GM12878 (cell line): ENCODE data around the gene RFTN2. TPM values are rescaled to one million over a fixed set of nuclear protein-coding genes. Genes with fewer than 3 reads are reported as not detected.

Experiments used
- BCL11A ChIP-seq: IDR thresholded peaks from 2 replicates; pipeline ENCODE4 v1.6.1; 2011; ENCODE audit warnings: low read depth, low read length
- BMI1 ChIP-seq: fragments of 450-650 bp; IDR thresholded peaks from 2 replicates; pipeline ENCODE4 v1.6.1; 2016; ENCODE audit warnings: mild to moderate bottlenecking, moderate library complexity, borderline replicate concordance
- EGR1 ChIP-seq, 2 experiments: IDR thresholded peaks; 1 replicate in 1 of 2; 2 replicates in 1 of 2; pipeline ENCODE4 v1.6.1; 2011 to 2012; ENCODE audit warnings: low read depth in 2 of 2, low read length in 2 of 2, borderline replicate concordance in 1 of 2, mild to moderate bottlenecking in 1 of 2, moderate library complexity in 1 of 2
- EP300 ChIP-seq, 2 experiments: fragments of 150-350 bp in 1 of 2; IDR thresholded peaks; 2 replicates each; pipeline ENCODE4 v1.6.1; 2011 to 2012; ENCODE audit warnings: low read depth in 2 of 2, low read length in 2 of 2, borderline replicate concordance in 1 of 2, improper control_type of control experiment in 1 of 2, inconsistent platforms in 1 of 2; ENCODE audit not compliant: control insufficient read depth in 1 of 2
- FOXM1 ChIP-seq: IDR thresholded peaks from 2 replicates; pipeline ENCODE4 v1.6.1; 2012; ENCODE audit warnings: low read depth, mild to moderate bottlenecking, inconsistent platforms, low read length, moderate library complexity
- GATAD2B ChIP-seq: fragments of 450-650 bp; conservative IDR thresholded peaks from 2 replicates; pipeline ENCODE4 v1.6.1; 2017; ENCODE audit warnings: low read depth, mild to moderate bottlenecking, moderate library complexity
- KLF5 ChIP-seq: fragments of 450-650 bp; IDR thresholded peaks from 2 replicates; pipeline ENCODE4 v1.6.1; 2014; ENCODE audit warnings: mild to moderate bottlenecking; ENCODE audit not compliant: partially characterized antibody
- PML ChIP-seq: IDR thresholded peaks from 2 replicates; pipeline ENCODE4 v1.6.1; 2012; ENCODE audit warnings: low read length, inconsistent platforms
- SIN3A ChIP-seq: IDR thresholded peaks from 2 replicates; pipeline ENCODE4 v1.6.1; 2012; ENCODE audit warnings: low read depth, low read length, improper control_type of control experiment
- SREBF1 ChIP-seq: IDR thresholded peaks from 2 replicates; pipeline ENCODE4 v1.6.1; 2012; ENCODE audit warnings: mild to moderate bottlenecking, low read length
- polyA plus RNA-seq, 11 experiments: library from polyadenylated mRNA; depleted of rRNA in 4 of 11; unstranded in 6 of 11; stranded (reverse) in 5 of 11; fragments of >200 nt; fragmentation: Nextera tagmentation in 4 of 11; fragmentation: Illumina TruSeq in 1 of 11; extraction: Ambion mirVana in 4 of 11; extraction: Trizol in 1 of 11; gene quantifications; 1 replicate in 1 of 11; 2 replicates in 10 of 11; pipeline versions ENCODE4 v1.2.1 to v1.2.3, GENCODE V29; 2011 to 2016; ENCODE audit warnings: inconsistent platforms in 2 of 11, missing spikeins in 2 of 11, low read depth in 1 of 11
- total RNA-seq, 4 experiments: library from RNA; depleted of rRNA in 3 of 4; stranded (reverse); fragments of >200 nt in 3 of 4; fragmentation: Illumina TruSeq in 1 of 4; extraction: Trizol in 1 of 4; gene quantifications; 2 replicates each; pipeline versions ENCODE4 v1.2.1 to v1.2.3, GENCODE V29; 2013 to 2021
- TF ChIP-seq, protein P1 (sequence below): fragments of 150-350 bp; IDR thresholded peaks from 2 replicates; pipeline ENCODE4 v1.6.1; 2016; ENCODE audit warnings: low read depth, low read length
- TF ChIP-seq, protein P2 (sequence below): fragments of 450-650 bp; IDR thresholded peaks from 2 replicates; pipeline ENCODE4 v1.6.1; 2017; ENCODE audit warnings: mild to moderate bottlenecking, low read depth, inconsistent platforms; ENCODE audit not compliant: poor library complexity, severe bottlenecking
- TF ChIP-seq, protein P3 (sequence below): IDR thresholded peaks from 2 replicates; pipeline ENCODE4 v1.6.1; 2012; ENCODE audit warnings: low read length, inconsistent platforms
- TF ChIP-seq, protein P4 (sequence below): IDR thresholded peaks from 2 replicates; pipeline ENCODE4 v1.6.1; 2012; ENCODE audit warnings: low read depth, low read length, improper control_type of control experiment
- TF ChIP-seq, protein P5 (sequence below): fragments of 150-350 bp; IDR thresholded peaks from 2 replicates; pipeline ENCODE4 v1.6.1; 2014; ENCODE audit warnings: mild to moderate bottlenecking, low read depth, low read length

Gene RFTN2
- total and polyA plus RNA-seq, 10 of the 15 experiments (the other 5 are each of a cell fraction or from before 2014, with no cell fraction given) = 0.09 to 0.23 TPM; not detected in 8

DNA sequence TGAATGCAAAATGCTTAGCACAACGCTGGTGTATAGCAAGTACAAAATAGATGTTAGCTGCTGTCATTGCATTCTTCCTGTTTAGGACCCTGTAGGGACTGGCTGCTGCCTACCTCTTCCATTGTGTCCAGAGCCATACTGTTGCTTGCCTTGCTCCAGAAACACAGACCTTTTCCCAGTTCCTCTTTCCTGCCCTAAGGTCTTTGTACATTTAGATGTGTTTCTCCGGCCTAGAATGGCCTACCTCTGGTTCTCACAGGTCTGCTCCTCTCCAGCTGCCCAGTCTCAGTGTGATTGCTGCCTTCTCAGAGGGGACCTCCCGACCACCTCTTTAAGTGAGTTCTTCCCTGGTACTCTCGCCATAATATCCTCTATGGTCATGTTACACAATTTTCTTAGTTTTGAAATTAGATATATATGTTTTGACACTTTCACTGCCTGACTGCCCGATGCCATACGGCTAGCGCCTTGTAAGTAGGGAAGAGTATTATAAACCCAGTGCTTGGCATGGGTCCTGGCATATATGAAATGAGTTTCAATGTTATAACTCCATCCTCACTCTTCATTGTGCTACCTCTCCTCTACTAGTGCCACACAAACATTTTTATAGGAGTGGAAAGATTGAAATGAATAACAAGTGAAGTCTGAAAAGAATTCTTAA lies 48.3 kb downstream of the RFTN2 start (continued):
- TF ChIP-seq, protein P1, sequence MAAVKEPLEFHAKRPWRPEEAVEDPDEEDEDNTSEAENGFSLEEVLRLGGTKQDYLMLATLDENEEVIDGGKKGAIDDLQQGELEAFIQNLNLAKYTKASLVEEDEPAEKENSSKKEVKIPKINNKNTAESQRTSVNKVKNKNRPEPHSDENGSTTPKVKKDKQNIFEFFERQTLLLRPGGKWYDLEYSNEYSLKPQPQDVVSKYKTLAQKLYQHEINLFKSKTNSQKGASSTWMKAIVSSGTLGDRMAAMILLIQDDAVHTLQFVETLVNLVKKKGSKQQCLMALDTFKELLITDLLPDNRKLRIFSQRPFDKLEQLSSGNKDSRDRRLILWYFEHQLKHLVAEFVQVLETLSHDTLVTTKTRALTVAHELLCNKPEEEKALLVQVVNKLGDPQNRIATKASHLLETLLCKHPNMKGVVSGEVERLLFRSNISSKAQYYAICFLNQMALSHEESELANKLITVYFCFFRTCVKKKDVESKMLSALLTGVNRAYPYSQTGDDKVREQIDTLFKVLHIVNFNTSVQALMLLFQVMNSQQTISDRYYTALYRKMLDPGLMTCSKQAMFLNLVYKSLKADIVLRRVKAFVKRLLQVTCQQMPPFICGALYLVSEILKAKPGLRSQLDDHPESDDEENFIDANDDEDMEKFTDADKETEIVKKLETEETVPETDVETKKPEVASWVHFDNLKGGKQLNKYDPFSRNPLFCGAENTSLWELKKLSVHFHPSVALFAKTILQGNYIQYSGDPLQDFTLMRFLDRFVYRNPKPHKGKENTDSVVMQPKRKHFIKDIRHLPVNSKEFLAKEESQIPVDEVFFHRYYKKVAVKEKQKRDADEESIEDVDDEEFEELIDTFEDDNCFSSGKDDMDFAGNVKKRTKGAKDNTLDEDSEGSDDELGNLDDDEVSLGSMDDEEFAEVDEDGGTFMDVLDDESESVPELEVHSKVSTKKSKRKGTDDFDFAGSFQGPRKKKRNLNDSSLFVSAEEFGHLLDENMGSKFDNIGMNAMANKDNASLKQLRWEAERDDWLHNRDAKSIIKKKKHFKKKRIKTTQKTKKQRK = no peak
- TF ChIP-seq EGR1 (IDR thresholded peaks at IDR 0.05; ENCODE audit: borderline replicate concordance in 1 of 2, low read depth in 2 of 2, low read length in 2 of 2) (no peak), PML (no peak), EP300 (IDR thresholded peaks at IDR 0.05; ENCODE audit: borderline replicate concordance in 1 of 2, control insufficient read depth in 1 of 2, low read depth in 2 of 2, low read length in 2 of 2) (no peak), GATAD2B (no peak), SREBF1 (no peak), BMI1 (no peak), KLF5 (no peak), FOXM1 (no peak), SIN3A (no peak), BCL11A (no peak)
- TF ChIP-seq, protein P2, sequence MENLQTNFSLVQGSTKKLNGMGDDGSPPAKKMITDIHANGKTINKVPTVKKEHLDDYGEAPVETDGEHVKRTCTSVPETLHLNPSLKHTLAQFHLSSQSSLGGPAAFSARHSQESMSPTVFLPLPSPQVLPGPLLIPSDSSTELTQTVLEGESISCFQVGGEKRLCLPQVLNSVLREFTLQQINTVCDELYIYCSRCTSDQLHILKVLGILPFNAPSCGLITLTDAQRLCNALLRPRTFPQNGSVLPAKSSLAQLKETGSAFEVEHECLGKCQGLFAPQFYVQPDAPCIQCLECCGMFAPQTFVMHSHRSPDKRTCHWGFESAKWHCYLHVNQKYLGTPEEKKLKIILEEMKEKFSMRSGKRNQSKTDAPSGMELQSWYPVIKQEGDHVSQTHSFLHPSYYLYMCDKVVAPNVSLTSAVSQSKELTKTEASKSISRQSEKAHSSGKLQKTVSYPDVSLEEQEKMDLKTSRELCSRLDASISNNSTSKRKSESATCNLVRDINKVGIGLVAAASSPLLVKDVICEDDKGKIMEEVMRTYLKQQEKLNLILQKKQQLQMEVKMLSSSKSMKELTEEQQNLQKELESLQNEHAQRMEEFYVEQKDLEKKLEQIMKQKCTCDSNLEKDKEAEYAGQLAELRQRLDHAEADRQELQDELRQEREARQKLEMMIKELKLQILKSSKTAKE = no peak
- TF ChIP-seq, protein P3, sequence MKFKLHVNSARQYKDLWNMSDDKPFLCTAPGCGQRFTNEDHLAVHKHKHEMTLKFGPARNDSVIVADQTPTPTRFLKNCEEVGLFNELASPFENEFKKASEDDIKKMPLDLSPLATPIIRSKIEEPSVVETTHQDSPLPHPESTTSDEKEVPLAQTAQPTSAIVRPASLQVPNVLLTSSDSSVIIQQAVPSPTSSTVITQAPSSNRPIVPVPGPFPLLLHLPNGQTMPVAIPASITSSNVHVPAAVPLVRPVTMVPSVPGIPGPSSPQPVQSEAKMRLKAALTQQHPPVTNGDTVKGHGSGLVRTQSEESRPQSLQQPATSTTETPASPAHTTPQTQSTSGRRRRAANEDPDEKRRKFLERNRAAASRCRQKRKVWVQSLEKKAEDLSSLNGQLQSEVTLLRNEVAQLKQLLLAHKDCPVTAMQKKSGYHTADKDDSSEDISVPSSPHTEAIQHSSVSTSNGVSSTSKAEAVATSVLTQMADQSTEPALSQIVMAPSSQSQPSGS = no peak
- TF ChIP-seq, protein P4, sequence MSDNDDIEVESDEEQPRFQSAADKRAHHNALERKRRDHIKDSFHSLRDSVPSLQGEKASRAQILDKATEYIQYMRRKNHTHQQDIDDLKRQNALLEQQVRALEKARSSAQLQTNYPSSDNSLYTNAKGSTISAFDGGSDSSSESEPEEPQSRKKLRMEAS = no peak
- TF ChIP-seq, protein P5, sequence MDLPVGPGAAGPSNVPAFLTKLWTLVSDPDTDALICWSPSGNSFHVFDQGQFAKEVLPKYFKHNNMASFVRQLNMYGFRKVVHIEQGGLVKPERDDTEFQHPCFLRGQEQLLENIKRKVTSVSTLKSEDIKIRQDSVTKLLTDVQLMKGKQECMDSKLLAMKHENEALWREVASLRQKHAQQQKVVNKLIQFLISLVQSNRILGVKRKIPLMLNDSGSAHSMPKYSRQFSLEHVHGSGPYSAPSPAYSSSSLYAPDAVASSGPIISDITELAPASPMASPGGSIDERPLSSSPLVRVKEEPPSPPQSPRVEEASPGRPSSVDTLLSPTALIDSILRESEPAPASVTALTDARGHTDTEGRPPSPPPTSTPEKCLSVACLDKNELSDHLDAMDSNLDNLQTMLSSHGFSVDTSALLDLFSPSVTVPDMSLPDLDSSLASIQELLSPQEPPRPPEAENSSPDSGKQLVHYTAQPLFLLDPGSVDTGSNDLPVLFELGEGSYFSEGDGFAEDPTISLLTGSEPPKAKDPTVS = no peak
